NCI-H2227 (cell line): ENCODE data around the gene NCS1.

Source experiments
- DNase-seq: peaks from one replicate; lab custom pipeline; 2025; ENCODE audit not compliant: unreplicated experiment; lab: John Stamatoyannopoulos, UW

The NCS1 gene

GRCh38 chr9:130284690-130285089 is 112.5 kb downstream of the NCS1 start:
- DNase-seq = no peak

- DNase-seq = no peak
Observed at GRCh38 chr9:130285271-130285670, 113.1 kb downstream of the NCS1 start.

- no peak for DNase-seq
Observed at GRCh38 chr9:130286072-130286770, 114.0 kb downstream of the NCS1 start.
